Activated CD4-positive, alpha-beta T cell treated with anti-CD3 and anti-CD28 coated beads for 4 hours (primary cell): Measurements from ENCODE around the gene ITPR2.
"Not testable (repeated sequence)": the region's sequence is repeated elsewhere in the genome, so short reads cannot be mapped to it uniquely, and the experiment has no call there.

Source experiments
- DNase-seq, 2 donors: peaks; one replicate each; pipeline ENCODE4 v3.0.0-alpha.2; 2020

ITPR2 gene

DNA sequence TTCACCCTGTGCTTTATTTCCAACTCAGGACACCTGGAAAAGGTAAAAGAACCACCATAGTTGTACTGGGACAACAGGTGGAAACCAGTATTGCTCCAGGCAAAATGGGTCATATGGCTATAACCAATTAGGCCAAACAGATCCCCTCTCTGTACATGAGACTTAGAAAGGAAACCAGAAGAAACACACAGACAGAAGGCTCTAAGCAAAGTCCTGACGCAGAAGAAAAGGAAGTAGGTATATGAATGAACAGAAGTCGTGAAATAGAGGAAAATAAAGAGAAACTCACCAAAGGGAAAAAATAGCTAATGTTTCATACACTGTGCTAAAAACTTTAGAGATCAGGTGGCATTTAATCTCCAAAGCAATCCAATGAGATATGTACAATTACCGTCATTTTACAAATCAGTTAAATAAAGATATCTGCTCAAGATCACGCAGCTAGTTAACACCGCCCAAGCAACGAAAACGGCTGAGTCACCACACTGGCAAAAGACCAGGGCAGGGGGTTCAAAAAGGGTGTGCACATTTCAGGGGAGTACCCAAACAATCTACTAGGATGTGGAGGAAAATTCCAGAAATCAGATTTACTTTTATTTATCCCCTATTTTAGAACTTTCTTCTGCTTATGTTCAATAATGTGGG, 82.3 kb downstream of the ITPR2 start:
- no peak for DNase-seq

DNA sequence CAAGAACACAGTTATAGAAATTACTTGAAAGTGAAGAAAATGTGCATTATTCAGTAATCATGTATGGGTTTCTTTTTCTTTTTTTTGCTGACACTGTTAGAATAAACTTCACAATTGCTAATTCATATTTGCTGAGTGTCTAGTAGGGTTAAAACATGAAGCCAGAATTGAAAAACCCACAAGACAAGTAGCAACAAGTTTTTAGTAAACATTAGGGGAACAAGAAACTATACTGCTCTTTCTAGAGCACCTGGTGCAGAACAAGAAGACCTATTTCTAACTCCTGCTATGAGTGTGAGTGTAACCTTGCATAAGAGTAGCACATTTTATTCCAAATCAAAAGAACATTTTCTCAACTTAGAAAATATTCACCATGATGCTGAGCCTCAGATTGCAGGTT, 83.2 kb downstream of the ITPR2 start:
- no peak for DNase-seq

DNA sequence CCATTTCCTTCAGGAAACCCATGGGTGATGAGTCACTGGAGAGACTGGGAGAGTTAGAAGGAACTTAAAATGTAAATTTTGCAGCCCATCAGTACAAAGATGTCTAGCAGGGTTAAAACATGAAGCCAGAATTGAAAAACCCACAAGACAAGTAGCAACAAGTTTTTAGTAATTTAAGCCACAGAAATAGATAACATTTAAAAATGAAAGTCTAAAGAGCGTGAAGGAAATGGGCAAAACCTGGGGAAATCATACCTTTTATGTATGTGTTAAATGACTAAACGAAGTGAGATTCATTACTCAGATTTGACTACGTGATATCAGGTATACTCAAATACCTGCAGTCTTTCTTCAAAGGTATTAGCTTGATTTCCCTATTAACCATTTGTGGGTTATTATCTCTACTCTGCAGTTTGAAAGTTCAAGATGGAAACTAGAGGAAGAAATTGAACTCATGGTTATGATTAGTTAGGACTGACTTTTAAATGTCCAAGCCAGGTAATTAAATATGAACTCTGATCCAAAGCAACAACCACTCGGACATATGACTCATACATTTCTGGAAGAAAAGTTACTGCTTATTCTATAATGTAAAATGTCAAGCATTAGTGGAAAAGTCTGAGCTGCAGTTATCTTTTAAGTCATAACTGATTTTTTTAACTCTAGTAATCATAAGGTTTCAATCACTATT, 84.1 kb downstream of the ITPR2 start:
- no peak for DNase-seq

DNA sequence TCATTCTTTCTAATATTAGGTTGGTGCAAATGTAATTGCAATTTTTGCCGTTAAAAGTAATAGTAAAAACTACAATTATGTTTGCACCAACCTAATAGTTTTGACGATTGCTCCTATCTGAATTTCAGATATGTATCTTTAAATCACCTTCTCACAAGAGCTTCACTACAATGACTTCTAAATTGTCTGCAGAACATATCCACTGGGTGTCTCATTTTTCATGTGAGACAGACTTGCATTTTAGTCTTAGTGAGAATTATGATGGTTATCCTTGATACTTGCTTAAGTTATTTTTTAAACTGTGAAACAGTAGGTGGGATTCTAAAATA, 84.6 kb downstream of the ITPR2 start:
- no peak for DNase-seq

DNA sequence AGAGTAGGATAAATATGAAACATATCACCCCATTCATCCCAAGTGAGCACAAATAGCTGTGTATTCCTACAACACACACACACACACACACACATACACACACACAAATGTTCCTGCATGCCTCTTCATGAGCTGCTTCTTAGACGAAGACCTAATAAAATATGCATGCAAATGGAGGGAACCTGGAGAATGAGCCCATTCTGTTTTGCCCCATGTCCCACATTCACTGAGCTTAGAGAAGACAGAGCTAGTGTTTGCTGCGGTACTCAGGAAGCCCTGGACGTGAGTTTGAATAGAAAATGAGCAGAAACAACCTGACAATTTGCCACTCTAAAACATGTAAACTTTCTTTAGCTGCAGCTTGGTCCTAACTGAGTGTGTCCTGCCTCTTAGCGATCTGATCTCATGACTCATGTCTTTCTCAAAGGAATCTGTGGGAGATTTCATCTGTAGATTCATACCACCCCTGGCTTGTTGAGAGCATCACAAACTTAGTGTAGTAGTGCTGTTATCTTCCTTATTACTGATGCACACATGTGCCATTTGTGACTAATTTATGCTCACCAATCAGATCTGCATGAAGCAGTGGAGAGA, 86.8 kb downstream of the ITPR2 start:
- DNase-seq = no peak

DNA sequence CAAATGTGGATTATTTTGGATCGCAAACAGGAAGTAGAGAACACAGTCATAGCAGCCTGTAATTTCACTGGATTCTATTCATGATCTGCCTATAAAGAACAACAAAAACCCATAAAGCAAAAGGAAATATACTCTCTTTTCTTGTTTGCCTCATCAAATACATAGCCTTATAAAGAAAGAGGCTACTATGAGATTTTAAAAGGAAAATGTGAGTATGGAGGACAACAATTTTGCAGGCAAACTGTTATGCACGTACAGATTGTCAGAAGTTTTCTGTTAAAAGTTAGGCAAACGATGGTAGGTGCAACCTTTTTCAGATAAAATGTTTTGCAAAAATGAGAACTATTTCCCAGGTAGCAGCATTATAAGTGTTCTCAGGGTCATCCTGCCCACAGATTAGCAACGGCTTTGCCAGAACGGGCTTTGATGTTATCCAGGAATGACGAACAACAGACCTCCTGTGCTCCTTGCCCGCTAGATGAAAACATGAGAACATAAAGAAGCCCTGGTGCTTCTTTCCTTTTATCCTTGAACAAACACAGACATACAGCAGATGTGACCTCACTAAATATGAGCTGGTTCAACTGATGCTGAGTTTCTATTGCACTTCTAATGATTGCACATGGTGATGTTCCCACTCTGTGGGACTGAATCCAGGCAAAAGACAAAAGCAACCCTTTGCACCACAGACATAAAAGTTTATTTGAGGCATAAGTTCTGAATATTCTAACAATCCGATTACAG, 88.1 kb downstream of the ITPR2 start:
- no peak for DNase-seq

DNA sequence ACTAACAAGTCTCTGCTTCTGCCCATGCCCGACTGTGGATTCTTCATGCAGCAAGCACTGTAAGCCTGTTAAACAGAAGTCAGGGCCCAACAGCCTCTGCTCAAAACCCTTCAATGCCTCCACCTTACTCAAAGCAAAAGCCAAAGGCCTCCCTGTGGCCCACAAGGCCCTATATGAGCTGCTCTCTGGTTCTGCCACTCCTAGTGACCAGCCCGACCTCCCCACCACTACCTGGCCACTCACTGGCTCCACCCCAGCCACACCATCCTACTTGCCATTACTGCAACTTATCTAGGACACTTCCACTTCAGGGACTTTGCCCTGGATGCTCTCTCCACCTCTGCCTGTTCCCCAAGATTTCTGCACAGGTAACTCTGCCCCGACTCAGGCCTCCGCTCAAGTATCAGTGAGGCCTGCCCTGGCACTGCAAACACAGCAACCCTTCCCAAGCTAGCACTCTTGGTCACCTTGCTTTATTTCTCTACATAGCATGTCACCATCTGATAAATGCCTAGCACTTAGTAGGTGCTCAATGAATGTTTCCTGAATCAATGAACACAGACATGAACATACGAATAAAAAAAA, 88.9 kb downstream of the ITPR2 start:
- no peak for DNase-seq

DNA sequence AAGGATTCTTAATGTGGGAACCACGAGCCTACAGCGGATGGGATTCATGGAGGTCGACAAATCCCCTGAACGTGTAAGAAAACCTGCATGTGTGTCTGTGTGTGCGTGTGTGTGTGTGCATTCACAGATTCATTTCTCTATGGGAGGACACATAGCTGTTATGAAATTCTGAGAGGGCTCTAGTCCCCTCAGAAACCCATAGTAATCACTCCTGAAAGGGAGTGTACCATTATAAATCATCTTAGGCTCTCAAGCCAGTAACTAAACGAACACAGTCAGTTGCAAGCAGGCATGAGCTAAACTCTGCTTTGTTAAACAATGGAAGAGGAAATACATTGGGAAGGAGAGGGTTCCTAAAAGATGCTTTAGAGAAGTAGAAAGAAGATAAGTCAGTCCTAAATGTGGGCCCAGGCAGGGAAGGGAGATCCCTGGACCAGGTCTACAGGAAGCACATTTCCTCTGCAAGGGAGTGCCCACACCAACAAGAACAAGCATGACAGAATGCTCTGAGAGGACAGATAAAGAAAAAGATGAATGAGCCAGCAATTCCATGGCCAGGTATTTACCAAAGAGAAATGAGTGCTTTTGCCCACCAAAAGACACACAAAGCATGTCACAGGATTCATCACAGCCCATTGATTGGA, 91.3 kb downstream of the ITPR2 start:
- DNase-seq = no peak

DNA sequence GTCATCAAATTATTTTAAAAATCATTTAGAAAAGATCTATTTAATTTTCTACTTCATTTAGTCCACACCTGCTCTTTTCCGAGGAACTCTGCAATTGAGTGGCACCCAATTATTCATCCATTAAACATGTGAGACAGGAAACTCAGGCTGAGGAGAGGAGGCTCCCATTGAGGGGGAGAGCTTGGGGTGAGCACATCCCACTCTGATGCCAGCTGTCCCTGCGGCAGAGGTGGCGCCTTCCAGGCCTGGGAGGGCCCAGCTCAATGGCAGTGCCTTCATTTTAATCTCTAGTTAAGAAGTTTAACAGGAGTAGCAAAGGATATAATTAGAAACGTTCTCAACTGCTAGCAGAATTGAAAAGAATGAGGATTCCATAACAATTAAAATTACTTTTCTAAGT, 92.0 kb downstream of the ITPR2 start:
- DNase-seq = no peak

DNA sequence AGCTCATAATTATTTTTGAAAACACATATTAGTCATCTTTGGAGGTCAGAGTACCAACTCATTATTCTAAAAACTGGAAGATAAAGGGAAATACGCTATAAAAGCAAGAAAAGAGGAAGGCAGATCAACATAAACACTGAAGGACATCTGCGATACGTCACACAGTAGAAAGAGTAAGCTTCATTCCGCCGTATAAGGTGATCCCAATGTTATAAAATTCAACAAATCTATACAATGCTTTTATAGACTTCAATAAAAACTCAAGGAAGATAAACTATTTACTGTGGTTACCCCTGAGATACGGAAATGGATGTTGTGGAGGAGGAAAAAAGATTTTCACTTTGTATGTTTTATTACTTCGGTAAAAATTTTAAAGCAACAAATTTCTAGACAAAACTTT, 92.6 kb downstream of the ITPR2 start:
- DNase-seq = no peak

DNA sequence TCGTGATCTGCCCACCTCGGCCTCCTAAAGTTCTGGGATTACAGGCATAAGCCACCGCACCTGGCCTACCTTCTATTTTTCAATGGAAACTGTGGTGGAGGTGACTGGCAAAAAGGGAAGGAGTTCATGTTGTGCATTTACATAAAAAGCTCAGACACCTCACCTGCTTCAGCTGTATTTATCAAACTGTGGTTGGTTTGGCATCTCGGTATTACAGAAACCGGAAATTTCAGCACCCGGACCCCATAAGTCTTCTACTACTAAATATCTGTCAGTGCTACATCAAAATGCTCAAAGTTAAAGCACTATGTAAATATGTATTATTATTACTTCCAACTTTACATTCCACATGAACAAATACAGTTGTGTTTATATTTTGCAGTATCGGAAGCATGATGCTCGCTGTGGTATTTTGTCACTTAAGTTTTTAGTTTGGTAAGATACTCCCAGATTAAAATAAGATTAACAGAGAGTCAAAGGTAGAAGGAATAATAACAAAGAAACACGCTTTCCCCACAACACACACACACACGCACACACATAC, 95.4 kb downstream of the ITPR2 start:
- no peak for DNase-seq

DNA sequence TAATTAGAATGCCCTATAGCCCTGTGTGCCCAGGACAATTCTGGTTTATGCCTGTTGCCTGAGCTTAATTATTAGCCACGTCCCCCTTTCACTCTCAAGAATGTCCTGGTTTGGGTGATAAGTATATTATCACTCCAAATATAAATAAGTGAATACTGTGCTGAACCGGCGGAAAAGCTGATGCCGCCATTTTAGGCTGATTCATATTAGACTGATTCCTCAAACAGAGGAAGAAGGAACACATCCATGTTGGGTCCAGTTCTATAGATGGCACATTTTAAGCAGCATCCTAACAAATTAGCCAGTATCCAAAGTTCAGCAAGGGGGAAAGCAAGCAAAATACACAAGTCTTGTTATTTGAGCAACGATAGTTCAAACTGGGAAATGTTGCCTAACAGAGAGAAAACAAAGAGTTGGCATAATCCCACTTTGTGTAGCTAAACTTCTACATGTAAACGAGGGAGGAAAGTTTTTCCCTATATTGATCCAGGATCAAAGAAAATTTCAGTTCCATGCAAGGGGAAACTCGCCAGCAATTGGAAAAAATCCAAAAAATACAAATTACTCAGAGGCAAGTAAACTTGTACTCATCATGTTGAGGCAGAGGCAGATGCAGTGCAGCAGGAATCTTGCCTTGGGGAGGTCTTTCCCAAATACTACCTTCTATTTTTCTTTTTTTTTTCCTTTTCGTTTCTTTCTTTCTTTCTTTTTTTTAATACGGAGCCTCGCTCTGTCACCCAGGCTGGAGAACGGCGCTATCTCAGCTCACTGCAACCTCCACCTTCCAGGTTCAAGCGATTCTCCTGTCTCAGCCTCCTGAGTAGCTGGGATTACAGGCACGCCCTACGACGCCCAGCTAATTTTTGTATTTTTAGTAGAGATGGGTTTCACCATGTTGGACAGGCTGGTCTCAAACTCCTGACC, 96.2 kb downstream of the ITPR2 start:
- DNase-seq = no peak

DNA sequence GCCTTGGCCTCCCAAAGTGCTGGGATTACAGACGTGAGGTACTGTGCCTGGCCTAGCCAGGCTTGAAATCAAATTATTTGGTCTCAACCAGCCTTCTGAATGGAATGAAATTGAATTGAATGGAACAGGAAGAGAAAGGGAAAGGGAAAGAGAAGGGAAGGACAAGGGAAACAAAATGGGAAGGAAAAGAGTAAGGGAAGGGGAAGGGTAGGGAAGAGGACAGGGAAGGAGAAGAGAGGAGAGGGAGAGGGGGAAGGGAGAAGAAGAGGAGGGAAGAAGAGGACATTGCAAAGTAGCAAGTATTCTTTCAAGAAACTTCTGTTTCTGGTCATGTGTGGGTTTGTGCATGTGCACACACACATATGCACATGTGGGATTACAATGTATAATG, 97.8 kb downstream of the ITPR2 start:
- no peak for DNase-seq

DNA sequence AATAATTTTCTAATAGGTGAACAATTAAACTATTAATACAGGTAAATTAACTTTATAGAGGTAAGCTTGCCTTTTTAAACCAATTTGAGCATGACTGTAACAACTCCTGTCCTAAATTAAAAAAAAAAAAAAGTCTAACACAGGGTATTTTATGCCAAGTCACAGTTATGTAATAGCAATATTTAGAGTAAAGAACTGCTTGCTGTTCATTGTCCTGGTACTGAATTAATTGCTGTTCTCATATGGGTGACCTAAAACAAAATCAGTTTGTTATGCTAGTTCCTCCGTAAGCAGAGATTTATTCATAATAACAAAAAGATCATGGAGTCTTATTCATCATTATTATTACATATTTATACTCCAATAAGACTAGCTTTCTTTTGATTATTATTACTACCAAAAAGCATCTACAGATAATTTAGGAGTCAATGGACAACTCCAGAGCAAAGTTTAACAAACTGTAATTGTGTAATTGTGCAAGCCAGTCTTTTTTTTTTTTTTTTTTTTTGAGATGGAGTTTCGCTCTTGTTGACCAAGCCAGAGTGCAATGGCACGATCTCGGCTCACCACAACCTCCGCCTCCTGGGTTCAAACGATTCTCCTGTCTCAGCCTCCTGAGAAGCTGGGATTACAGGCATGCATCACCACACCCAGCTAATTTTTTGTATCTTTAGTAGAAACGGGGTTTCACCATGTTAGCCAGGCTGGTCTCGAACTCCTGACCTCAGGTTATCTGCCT, 98.3 kb downstream of the ITPR2 start:
- no peak for DNase-seq

DNA sequence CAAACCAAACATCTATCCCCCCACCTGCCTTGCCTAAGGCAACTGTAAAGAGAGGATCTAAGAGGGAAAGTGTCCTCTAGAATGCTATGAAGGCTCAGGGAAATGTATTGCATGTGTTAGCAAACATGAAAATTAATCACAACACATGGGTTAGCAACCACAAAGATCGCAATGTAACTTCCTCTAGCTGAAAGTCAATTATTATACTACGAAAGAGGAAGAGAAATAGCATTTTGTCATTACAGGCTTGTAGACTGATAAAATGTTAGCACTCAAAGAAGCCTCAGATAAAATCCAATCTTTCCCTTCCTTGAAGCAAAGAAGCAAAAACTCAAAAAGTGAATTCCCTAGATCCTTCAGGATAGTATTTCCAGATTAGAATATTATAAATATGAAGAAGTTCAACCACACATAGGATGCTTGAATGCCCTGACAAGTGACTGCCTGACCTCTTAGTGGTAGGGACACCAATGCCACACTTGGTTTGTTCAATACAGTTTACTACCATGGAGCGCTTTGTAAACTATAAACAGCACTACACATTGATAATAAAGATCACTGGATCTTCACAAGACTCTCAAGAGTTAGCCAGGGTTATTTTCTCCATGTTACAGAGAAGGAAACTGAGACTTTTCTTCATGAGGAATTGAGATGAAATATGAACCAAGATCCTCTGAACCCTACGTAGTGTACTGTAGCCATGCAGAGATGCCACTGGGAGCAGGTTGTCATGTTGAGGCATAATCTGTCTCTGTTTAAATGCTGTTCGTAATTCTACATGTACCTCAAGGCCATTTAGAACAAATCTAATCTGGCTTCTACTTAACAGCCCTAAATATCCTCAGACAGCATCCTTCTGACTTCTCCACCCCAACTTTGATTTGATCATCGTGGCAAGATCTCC, 100.7 kb downstream of the ITPR2 start:
- no peak for DNase-seq

DNA sequence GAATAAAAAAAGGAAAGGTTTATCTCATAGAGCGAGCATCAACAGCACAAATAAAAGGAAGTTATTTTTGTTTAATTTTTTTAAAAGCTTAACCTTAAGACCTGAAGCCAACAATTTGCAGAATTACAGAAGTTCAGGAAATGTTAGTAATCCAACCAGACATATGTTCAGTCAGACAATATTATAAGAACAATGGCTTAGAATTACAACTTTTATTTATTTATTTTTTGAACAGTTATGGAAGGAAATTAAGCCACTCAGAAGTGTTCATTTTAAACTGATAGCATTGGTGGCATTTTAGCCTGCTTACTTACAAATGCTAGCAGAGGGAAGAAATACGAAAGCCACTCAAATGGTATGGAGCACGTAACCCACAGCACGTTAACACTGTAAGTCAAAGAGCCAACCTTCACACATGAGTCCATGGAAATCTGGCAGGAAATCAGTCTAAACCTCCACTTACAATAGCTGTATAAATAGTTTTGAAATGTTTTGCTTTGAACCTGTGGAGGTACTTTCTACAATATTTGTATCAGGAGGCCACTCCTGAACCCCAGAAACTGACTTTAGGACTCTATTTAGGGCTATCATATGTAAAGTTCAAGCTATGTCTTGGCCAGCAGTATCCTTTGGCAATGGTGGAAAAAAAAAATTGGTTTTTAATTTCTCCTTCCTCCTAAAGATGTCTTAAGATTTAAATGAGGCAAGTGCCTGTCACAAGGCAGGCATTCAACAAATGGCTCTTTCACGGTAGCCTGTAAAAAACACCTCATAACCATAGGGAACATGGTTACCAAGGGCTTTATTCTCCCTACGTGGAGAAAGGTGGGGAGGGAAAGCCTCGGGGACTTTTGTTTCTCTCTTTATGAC, 102.3 kb downstream of the ITPR2 start:
- no peak for DNase-seq

DNA sequence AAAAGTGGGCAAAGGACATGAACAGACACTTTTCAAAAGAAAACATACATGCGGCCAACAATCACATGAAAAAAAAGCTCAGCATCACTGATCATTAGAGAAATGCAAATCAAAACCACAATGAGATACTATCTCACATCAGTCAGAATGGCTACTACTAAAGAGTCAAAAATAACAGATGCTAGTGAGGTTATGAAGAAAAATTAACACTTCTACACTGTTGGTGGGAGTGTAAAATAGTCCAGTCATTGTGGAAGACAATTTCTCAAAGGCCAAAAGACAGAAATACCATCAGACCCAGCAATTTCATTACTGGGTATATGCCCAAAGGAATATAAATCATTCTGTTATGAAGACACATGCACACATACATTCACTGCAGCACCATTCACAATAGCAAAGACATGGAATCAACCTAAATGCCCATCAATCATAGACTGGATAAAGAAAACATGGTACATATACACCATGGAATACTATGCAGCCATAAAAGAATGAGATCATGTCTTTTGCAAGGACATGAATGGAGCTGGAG, 103.8 kb downstream of the ITPR2 start:
- not testable (repeated sequence) for DNase-seq
